ENCODE data around the gene EPS8. TPM values are rescaled to one million over a fixed set of nuclear protein-coding genes. Genes with fewer than 3 reads are reported as not detected.
"Not testable (repeated sequence)": the region's sequence is repeated elsewhere in the genome, so short reads cannot be mapped to it uniquely, and the experiment has no call there.

EPS8 gene
- total RNA-seq, 1 donor from 2014 or later = 1.9 TPM

GRCh38 chr12:15662303-15662980 is 126.7 kb downstream of the EPS8 start:
- intact Hi-C loops (cut with micrococcal nuclease) = no loop called here

DNA sequence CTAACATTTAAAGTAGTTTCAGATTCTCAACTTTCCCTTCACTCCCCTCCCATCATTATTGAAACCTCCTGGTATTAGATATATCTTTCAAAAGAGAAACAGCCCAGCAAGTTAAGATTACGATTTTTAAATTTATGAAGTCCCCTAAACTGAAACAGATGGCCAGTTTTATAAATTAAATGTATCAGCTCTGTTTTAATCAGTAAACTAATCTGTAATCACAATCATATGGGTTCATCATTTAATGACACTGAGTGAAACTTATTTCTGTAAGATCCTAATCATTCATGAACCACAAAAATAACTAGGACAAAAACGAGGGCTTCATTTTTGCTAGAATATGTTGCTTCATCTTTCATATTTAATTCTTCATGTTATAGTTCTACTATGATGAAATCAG is 137.8 kb downstream of the EPS8 start:
- intact Hi-C loops (cut with micrococcal nuclease) = no loop called here

GRCh38 chr12:15650399-15651128 is 138.6 kb downstream of the EPS8 start:
- intact Hi-C loops (cut with micrococcal nuclease) = no loop called here

- intact Hi-C loops (cut with micrococcal nuclease) = no loop called here
Observed at GRCh38 chr12:15649347-15649746, 139.8 kb downstream of the EPS8 start.

DNA sequence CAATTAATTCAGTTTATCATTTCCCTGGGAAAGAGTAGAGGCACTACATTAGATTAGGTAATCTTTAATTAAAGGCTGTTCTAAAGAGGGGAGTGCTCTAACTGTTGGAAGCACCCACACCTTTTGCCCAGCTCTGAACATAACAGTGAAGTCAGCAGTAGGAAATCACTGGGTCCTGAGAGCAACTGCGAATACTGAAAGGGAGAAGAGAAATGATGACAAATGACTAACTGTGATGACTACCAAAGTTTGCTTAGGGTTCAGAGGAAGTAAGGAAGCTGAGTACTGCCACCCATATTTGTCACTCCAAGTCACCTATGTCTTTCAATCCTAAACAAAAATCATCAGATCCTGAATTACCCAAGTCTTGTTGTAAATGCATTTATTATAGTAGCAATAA is 140.6 kb downstream of the EPS8 start:
- intact Hi-C loops (cut with micrococcal nuclease) = no loop called here

- intact Hi-C loops (cut with micrococcal nuclease) = no loop called here
Observed at GRCh38 chr12:15646581-15646980, 142.6 kb downstream of the EPS8 start.

DNA sequence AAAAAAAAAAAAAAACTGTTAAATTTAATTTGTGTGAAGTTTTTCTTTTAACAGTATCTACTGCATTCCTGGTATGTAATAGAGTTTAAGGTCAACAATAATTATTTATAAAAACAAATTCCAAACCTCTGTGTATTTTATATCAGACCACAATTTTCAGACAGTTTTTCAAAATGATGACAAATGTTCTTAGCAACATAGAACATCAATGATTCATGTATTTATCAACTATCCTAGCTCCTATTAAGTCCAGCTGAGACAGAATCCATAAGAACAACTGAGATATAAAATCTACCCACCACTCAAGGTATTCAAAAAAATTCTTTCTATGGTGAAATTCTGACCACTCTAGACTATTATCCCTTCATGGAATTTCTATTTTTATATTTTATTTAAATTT is 144.5 kb downstream of the EPS8 start:
- intact Hi-C loops (cut with micrococcal nuclease) = no loop called here

DNA sequence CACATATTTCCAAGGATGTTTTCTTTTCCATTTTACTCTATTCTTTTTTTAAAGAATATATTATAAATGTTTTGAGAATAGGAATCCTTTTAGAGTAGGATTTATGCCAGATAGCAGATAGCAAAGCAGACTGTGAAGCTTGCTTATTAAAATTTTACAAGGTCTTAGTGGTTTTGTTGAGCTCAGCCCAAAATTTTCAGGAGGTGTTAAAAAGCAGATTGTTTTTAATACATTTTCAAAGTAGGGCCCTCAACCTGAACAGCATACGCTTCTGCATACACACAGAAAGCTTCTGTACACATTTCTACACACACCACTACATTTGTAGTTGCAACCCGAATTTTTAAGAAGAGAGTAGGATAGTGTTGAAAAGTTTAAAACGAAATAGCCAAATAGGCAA is 151.0 kb downstream of the EPS8 start:
- intact Hi-C loops (cut with micrococcal nuclease) = no loop called here

- intact Hi-C loops (cut with micrococcal nuclease) = no loop called here
Observed at GRCh38 chr12:15636060-15636890, 152.9 kb downstream of the EPS8 start.

DNA sequence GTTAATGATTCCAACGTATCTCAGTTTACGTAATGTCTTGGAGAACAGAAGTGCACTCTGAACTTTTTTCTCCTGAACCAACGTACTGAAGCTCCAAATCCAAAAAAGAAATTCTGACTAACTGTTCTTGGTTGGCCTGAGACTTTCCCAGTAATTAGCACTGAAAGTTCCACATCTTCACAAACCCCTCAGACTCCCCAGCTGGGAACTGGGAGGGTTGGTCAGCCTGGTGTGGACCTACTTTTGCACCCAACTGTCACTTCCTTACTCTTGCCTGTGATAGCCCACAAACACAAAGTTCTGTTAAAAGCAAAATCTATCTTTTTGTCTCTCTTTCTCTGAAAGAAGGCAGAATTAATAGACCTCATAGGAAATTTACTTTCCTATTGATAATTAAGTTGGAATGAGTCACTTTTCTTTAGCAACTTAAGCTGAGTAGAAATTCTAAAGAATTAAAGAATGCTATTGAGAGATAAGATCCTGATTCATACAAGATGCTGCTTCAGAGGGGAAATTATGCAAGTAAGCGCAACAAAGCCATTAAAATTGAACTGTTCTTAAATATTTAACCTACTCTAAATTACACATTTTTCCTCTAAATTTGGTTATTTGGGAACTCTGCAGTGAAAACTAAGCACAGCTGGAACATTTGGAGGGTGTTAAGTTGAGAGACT is 155.0 kb downstream of the EPS8 start:
- intact Hi-C loops (cut with micrococcal nuclease) = no loop called here

DNA sequence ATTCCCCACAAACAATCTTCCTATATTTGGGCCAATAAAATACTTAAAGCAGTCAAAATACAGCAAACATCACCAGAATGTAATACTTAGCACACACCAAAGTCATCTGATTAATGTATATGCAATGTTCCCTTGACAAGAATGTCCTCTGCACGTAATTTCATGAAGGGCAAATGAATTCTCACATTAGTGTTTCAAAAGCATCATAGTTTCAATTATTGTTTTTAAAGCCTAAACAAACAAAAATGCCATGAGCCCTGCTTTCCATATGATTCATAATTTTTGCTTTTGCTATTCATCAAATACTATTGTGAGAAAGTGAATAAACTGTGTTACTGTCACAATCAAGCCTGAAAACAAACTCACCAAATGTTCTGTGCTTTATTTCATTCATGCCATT is 156.0 kb downstream of the EPS8 start:
- intact Hi-C loops (cut with micrococcal nuclease) = no loop called here

DNA sequence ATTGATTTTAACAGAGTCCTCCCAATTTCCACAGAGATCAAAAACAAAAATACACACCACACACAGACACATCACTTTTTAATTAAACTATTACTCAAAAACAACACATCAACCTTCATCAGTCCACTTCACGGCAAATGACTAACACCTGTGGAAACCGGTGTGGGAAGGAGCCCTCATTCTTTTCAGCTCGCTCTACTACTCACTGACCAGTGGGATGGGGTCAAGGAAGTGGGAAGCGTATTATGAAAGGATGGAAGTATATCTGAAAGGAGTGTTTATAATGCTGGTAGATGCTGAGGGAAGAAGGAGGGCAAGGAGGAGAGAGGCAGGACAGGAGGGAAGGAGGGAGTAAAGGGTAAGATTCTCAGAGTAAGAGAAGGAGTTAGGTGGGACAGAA is 156.5 kb downstream of the EPS8 start:
- intact Hi-C loops (cut with micrococcal nuclease) = no loop called here

DNA sequence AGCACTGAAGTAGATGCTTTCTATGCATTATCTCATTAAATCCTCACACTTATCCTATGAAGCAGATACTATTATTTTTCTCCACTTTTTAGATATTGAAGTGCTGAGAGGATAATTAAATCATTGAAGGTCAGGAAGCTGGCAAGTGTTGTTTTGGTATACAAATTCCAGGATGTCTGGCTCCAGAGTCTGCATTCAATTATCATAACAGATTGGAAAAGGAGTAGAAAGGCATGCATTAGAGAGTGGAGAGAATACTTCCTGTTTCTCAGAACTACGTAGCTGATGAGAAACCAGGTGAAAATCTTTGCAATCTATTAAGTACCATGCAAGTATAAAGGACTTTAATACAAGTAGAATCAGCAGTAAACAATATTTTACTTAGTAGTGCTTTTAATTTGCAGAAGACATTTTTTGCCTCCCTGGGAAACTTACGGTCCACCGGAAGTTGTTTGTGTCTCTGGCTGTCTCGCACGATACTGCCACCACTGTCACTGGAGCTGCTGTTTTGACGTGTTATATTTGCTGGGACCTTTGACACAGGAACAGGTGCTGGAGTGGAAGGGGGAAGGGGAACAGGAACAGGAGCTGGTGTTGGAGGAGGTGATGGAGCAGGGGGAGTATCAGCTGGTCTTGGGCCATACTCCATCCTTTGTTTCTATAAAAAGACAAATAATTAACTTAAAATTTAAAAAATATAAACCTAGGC is 158.0 kb downstream of the EPS8 start:
- intact Hi-C loops (cut with micrococcal nuclease) = no loop called here

DNA sequence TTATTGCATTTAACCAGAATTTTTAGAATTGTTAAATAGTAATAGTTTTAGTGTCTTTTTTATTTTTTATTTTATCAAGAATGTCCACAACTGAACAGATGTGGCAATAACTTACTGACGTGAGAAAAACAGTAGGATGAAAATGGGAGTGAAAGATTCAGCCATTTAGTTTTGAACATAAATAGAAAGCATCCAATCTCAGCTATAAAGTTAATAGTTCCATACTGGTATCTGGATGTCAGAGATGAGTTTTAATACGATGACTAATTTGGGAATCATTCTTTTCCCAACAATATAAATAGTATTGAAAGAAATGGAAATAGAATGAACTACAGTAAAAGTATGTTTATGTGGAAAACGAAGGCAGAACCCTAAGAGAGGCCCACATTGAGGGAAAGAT is 159.4 kb downstream of the EPS8 start:
- intact Hi-C loops (cut with micrococcal nuclease) = no loop called here

- intact Hi-C loops (cut with micrococcal nuclease) = no loop called here
Observed at GRCh38 chr12:15629108-15629507, 160.1 kb downstream of the EPS8 start.

DNA sequence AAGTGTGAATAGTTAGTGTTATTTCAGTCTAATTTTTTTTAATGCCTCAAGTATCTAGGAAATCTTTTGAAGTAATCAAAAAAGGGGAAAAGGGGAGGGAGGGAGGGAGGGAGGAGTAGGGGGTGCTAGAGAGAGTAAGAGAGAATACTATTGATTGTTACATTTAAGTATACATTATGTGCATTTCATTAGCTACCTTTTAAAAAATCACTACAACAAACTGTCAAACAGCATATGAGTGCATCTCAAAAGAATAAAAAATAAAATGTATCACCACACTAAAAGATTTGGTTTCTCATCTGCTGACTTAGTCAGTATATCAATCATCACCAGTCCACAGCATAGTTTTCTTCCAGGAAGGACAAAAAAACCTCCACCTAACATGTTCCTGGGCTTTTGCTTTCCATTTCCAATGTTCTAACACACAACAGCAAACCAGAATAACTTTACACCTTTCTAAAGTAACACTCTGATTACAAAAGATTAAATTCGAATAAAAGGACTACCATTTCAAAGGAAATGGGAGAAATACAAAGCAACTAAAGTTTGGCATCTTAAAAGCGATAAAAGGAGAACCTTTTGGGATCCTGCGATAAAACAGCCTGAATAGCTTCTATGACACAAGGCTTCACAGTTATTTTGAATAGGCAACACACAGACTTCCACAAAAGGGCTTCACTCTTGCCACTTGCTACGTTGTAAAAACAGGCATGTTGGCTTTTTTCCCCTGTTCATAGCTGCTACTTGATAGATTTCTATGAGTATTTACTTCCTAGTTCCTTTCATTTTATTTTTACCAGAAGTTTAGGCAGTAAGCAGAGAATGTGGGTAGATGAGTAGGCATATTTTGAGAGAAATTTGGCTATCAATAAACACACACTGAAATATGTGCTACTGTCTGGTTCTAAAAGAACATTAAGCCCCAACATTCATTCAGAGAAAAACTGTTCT is 160.9 kb downstream of the EPS8 start:
- intact Hi-C loops (cut with micrococcal nuclease) = no loop called here

GRCh38 chr12:15625075-15625474 is 164.1 kb downstream of the EPS8 start:
- intact Hi-C loops (cut with micrococcal nuclease) = no loop called here

GRCh38 chr12:15620741-15621539 is 168.2 kb downstream of the EPS8 start:
- intact Hi-C loops (cut with micrococcal nuclease) = no loop called here

DNA sequence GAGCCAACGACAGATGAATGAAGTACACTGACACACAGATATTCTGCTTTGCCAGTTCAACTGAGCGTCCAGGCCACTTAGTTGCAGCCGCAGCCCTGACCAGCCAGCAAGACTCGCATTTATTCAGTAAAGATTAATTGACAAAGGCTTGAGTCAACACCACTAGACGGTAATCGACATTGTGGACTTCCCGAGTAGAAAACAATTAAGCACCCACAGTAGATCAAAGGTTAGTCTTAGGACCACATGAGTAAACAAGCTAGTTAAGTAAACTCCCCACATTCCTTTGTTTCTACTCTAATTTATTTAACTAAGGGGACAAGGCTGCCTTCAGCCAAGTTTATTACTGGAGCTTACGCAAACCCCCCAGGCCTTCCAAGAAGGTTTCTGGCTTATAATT is 172.7 kb downstream of the EPS8 start:
- intact Hi-C loops (cut with micrococcal nuclease) = not testable (repeated sequence)

Measured in T-helper 2 cell treated with Interferon-gamma antibody and Interleukin-4, amounts not matched to agents 100 ng/mL and 5 ng/mL, for 36 hours (primary cell).